Stimulated activated CD8-positive, alpha-beta memory T cell treated with anti-CD3 and anti-CD28 coated beads, Interleukin-12 subunit alpha, Interleukin-12 subunit beta, amount 100 ng/mL, for 1 hour (primary cell): Measurements from ENCODE around the gene SLC9A3.

Experiments used
- DNase-seq: peaks from one replicate; pipeline ENCODE4 v3.0.0-alpha.2; 2020; ENCODE audit warnings: low read depth

The SLC9A3 gene

DNA sequence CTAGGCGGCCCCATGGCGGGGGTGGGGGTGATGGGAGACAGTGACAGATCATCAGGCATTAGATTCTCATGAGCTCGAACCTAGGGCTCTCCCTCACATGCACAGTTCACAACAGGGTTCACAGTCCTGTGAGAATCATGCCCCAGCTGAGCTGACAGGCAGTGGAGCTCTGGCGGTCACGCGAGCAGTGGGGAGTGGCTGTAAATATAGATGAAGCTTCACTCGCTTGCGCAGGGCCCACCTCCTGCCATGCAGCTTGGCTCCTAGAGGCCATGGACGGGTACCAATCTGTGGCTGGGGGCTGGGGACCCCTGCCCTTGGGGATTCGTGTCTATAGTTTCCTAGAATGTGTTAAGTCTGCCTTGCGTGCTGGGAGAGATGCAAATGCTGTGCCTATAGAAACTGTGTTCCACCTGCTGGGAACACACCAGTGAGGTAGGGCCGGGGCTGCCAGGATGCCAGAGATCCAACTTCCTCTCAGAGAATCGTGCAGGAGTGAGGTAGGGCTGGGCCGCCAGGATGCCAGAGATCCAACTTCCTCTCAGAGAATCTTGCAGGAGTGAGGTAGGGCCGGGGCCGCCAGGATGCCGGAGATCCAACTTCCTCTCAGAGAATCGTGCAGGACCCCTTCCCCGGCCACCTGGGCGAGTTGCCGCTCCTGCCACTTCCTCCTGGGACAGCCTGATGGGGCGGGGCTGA lies 95.3 kb downstream of the SLC9A3 start:
- DNase-seq = no peak

DNA sequence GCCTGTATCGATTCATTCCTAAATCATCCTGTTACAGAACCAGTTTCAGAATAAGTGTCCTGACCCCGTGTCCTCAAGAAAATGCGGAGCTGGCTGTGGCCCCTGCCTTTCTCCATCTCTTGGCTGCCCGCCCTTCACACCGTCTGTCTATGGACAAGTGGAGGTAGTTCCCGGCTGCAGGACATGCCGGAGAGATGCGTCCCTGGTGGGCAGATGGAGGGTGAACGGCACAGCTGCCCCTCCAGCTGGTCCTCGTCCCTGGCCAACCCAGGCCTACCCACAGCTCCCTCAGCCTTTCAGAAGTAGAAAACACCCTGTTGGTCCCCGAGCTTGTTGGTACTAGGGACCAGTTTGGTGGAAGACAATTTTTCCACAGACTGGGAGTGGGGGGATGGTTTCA lies 96.0 kb downstream of the SLC9A3 start:
- DNase-seq = no peak

DNA sequence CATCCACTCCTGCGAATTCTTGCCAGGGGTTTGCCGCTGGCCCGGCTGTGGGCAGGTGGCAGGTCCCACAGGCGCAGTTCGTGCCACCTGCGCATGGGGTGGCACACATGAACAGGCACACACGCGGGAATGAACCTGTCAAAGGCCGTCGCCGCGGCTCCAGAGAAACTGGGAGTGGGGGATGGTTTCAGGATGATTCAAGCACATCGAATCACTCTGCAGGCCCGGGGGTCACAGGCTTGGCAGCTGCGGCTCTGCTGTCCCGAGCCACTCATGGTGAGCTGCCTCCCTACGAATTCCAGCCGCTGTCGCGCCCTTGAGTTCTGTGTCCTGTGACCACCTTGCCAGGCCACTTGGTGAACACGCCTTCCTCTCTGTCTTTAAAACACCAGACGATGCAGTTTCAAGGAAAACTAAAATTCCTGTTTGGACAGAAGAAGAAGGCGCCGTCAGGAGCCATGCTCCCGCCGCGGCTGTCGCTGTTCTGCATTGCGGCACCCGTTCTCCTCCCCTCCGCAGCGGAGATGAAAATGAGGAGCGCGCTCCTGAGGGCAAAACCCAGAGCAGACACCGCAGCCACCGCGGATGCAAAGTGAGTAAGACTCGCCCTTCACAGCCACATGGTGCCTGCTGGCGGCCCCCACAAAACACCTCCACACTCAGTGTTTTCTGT lies 96.7 kb downstream of the SLC9A3 start:
- DNase-seq = no peak

DNA sequence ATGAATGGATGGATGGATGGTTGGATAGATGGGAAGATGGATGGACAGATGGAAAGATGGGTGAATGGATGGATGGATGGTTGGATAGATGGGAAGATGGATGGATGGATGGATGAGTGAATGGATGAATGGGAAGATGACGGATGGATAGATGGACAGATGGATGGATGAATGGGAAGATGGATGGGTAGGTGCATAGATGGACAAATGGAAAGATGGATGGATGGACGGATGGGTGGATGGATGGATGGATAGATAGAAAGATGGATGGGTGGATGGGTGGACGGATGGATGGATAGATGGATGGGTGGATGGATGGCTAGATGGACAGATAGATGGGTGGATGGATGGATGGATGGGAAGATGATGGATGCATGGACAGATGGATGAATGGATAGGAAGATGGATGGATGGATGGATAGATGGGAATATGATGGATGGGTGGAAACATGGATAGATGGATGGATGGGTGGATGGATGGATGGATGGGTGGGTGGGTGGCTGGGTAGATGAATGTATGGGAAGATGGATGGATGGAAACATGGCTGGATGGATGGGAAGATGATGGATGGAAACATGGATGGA lies 97.8 kb downstream of the SLC9A3 start:
- DNase-seq = no peak

DNA sequence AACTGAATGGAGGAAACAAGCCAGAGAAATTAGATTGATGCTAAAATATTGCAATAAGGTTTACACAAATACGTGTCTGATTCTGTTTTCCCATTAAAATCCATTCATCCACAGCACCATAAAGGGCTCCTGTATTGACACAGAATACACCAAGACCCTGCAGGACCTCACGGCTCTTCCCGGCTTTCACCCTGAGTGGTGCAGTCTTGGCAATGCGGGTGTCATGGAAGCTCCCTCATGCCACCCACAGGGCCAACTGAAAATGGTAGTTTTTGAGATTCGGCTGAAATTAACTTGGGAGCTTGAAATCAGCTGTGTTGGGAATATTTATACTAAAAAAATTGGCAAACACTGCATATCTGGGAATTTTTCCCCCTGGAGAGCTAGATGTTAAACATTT lies 98.5 kb downstream of the SLC9A3 start:
- no peak for DNase-seq

DNA sequence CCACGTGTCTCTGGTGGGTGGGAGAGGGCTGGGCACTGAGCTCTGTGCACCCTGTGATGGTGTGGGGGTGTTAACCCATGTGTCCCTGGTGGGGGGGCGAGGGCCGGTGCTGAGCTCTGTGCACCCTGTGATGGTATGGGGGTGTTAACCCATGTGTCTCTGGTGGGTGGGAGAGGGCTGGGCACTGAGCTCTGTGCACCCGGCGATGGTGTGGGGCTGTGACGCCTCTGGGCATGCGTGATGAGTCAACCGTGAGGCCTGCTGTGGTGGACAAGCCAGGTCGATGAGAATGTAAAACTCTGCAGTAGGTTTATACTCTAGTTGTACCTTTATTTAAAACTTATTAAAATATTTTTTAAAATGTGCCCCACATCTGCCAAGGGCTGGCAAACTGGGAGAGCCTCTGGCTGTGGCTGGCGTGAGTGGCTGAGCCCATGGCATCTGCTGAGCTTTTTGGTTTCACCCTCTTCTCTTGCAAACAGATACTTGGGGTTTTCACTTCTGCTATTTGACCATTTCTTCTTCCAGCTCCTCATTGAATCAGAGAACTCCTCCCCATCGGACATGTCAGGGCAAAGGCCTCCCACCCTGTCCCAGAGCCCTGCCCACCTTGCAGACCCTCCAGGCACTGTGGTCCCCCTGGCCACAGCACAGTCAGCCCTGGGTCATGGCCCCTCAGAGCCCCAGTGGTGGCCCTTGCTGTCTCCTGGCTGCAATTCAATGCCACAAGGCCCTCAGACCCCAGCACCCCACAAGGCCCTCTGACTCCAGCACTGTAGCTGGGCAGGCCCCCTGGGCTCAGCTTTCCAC lies 99.7 kb downstream of the SLC9A3 start:
- DNase-seq = no peak

DNA sequence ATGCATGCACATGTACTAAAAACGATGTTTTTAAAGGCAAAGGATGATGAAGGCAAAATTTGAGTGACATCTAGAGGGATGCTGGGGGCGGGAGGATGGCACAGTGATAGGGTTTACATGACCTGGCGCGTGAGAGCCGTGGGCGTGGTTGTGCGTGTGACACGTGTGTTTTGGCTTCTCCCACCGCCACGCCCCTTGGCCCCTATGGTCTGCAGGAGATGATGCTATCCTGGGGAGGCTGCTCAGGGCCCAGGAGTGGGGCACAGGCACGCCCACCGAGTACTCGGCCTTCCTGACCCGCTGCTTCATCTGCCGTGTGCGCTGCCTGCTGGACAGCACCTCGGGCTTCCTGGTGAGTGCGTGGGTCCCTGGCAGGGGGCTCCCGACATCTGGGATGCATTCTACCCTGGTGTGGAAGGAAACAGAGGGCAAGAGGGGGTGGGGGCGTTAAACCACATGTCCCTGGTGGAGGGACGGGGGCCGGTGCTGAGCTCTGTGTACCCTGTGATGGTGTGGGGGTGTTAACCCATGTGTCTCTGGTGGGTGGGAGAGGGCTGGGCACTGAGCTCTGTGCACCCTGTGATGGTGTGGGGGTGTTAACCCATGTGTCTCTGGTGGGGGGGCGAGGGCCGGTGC lies 100.5 kb downstream of the SLC9A3 start:
- DNase-seq = no peak

DNA sequence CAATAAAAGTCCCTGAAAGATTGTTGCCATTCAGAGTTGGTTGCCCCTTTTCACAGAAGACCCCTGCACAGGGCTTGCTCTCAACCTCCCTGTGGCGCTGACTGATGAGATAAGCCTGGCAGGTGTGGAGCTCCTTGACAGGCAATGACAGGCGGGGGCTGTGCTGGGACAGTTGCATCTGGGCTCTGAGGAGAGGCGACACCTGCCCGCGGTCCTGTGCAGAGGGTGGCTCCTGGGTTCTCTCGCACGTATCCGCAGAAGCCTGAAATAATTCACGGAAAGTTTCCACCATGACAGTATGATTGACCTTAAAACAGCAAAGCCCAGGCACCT lies 101.0 kb downstream of the SLC9A3 start:
- DNase-seq = no peak

DNA sequence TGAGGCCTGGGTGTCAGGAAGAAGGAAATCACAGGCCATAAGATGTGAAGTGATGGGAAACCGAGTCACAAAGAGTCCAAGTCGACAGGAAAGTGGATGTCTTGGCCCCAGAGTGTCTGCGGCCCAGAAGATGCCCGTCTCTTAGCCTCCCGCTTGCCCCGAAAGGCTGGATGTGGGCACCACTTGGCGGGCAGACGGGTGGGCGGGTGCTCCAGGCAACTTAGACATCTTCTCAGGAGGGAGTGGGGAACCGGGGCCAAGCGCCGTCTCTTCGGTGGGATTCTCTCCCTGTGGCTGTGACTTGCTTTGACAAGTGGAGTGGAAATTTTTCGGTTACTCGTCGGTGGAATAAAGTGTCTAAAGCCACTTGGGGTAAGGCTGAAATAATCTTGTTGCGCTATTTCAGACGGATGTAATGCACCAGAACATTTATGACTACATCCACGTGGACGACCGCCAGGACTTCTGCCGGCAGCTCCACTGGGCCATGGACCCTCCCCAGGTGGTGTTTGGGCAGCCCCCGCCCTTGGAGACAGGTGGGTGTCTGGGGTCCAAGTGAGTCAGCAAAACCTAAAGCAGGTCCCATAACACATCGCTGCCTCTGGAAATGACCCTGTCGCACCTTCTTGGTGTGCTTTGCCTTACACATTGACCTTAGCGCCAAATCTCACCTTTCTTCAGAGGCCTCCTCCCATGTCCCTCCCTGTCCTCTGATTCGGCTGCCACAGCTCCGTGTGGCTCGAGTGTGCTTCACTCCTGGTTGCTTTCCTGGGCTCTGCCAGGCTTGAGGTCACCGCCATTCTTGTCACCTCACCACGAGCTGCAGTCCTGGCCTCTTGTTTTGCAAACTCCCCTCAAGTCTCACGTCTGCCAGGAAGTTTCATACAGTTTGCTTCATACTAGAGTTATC lies 101.7 kb downstream of the SLC9A3 start:
- no peak for DNase-seq

DNA sequence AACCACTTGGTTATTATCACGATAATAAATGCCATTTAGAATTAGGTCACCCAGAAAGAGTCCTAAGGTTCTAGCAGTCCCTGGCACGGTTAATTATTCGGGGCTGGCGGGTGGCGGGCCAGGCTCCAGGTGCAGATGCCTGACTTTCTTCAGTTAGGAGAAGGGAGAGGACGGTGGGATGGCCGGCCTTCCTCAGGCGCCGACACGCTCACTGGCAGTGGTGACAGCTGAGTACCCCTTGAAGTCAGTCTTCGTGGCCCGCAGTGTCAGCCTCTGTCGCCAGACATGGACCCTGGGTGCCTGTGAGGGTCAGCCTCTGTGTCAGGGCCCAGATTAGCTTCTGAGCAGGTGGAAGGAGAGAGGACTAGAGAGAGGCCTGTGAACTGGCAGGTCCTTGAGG lies 102.3 kb downstream of the SLC9A3 start:
- no peak for DNase-seq

DNA sequence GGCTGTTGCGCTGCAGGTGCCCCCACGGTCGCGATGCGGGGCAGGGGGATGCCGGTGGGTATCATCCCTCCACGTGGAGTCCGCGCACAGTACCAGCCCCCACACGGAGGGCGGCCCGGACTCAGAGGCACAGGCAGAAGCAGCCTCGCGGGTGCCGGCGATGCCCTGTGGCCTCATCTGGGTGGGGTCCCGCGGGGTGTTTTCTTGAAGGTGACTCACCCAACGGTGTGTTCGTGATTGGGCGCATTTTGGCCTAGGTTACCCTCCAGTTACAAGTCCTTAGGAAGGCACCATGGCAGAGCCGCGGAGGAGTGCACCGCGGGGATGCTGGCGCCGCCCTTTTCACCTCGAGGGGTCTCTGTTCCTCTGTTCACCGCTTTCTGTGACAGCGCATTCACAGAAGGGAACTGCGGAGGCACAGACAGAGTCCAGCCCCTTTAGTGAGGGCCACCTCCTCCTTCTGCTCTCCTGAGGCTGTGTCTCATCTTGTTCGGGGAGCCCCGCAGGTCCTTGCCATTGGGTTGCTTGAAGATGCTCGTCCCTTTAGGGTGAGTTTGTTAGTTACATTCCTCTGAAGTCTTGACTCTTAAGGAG lies 102.9 kb downstream of the SLC9A3 start:
- no peak for DNase-seq

DNA sequence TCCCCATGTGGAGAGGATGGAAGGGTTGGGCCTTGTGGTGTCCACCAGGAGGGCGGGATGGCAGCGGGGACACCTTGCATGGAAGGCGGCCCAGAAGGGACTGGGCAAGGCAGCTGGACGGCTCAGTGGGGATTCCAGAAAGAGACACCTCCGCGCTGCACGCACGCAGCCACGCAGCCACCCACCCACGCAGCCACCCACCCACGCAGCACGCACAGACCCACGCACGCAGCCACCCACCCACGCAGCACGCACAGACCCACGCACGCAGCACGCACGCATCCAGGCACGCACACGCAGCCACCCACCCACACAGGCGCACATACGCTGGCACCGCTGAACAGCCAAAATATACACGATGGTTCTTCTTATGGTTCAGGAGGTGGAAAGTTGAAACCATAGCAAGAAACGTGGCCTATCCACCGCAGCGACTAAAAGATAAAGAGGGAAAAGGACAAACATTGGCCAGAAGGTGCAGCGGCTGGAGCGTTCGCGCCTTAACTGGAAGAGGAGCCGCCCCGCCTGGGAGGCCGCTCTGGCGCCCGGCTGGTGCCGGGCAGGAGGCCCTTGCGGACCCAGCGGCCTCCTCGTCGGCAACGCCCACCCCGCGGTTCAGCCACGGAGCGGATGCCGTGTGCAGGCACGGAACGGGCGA lies 103.5 kb downstream of the SLC9A3 start:
- no peak for DNase-seq
